GM06990 (cell line): Measurements from ENCODE around the gene TMEM127.

Experiments
- DNase-seq: peaks from one replicate; pipeline ENCODE4 v3.0.0-alpha.2; 2011; ENCODE audit not compliant: insufficient read length; ENCODE audit errors: extremely low read depth
- H3K27me3 ChIP-seq: replicated peaks from 2 replicates; pipeline ENCODE4 v1.6.0; 2011; ENCODE audit warnings: low read length; ENCODE audit not compliant: control insufficient read depth, insufficient read depth
- H3K36me3 ChIP-seq: 2 replicates; pipeline ENCODE4 v1.5.1; 2011; ENCODE audit warnings: low read length; ENCODE audit not compliant: control insufficient read depth, insufficient read depth
- H3K4me3 ChIP-seq: replicated peaks from 2 replicates; pipeline ENCODE4 v1.5.1; 2011; ENCODE audit warnings: low read depth, mild to moderate bottlenecking, control low read depth, low read length
- CTCF ChIP-seq: IDR thresholded peaks from 2 replicates; pipeline ENCODE4 v1.5.1; 2011; ENCODE audit warnings: low read length, control low read depth, mild to moderate bottlenecking, inconsistent platforms; ENCODE audit not compliant: insufficient read depth, poor library complexity, severe bottlenecking

The TMEM127 gene

GRCh38 chr2:96265840-96266679 is at the start of gene TMEM127, which contains the start of gene CIAO1:
Gene TMEM127 (minus strand): TSS chr2:96265997. CDS start chr2:96265381, 616 bp downstream.
Gene CIAO1 (plus strand): TSS chr2:96266225. CDS start chr2:96266351, 126 bp downstream.
- Histone ChIP-seq H3K4me3 (peak within 1 kb of the TSS; percentile 74), H3K36me3 (peaks cover 24% of the 10 kb centered on the region), H3K27me3 (no peaks in the 10 kb centered on the region)
- TF ChIP-seq CTCF, result peak; percentile 46
- peak; percentile 99 for DNase-seq

- Histone ChIP-seq H3K4me3 (no peak overlapping the region), H3K27me3 (no peaks in the 10 kb centered on the region), H3K36me3 (no peaks in the 10 kb centered on the region)
- DNase-seq, result no peak
- no peak for TF ChIP-seq CTCF
These were observed 49.2 kb upstream of the TMEM127 start for GRCh38 chr2:96315005-96315399.

- no peak for TF ChIP-seq CTCF
- no peak for DNase-seq
- Histone ChIP-seq H3K4me3 (no peak overlapping the region), H3K27me3 (no peaks in the 10 kb centered on the region), H3K36me3 (peaks cover 1% of the 10 kb centered on the region; the same call in 1 of the 2 replicates)
These were observed 42.5 kb upstream of the TMEM127 start for GRCh38 chr2:96308248-96308647.

- H3K4me3 ChIP-seq, result peak overlapping the region; percentile 98
- H3K27me3 ChIP-seq, result no peaks in the 10 kb centered on the region
- peaks cover 14% of the 10 kb centered on the region for H3K36me3 ChIP-seq
- TF ChIP-seq CTCF, result no peak
- no peak for DNase-seq
These were observed 40.6 kb upstream of the TMEM127 start for GRCh38 chr2:96306370-96306769.

- Histone ChIP-seq H3K27me3 (no peaks in the 10 kb centered on the region), H3K4me3 (peak overlapping the region; percentile 98), H3K36me3 (peaks cover 15% of the 10 kb centered on the region)
- TF ChIP-seq CTCF, result no peak
- DNase-seq, result no peak
These were observed 40.1 kb upstream of the TMEM127 start for GRCh38 chr2:96305979-96306308.
